ENCODE measurements around the gene USF2. TPM values are rescaled to one million over a fixed set of nuclear protein-coding genes. Genes with fewer than 3 reads are reported as not detected.

The USF2 gene
- polyA plus RNA-seq, 3 donors: 2.7 to 248 (median 5.0) TPM

GRCh38 chr19:35276706-35277281 is 8.0 kb downstream of the USF2 start:
- peaks cover 40% of the 10 kb centered on the region for H3K4me1 Mint-ChIP-seq
- H3K36me3 Mint-ChIP-seq: peaks cover 73 to 77% of the 10 kb centered on the region in 2 donors
- 95% methylated on average over 28 of the region's 28 CpGs for WGBS (ENCODE audit: insufficient coverage)

GRCh38 chr19:35278578-35279284 is 10.0 kb downstream of the USF2 start:
- H3K27me3 Mint-ChIP-seq (ENCODE audit: low read depth in 3 of 3): peaks cover 13 to 16% (median 14%) of the 10 kb centered on the region in 3 donors
- H3K4me2 ChIP-seq (replicated peaks; ENCODE audit: extremely low read depth, low read length, poor library complexity, severe bottlenecking): no peak overlapping the region
- H3K27me3 ChIP-seq (ENCODE audit: control insufficient read depth in 2 of 2, insufficient read depth in 2 of 2, low read length in 2 of 2): no peaks in the 10 kb centered on the region
- H3K79me2 ChIP-seq (ENCODE audit: insufficient read depth, low read length): no peaks in the 10 kb centered on the region
- intact Hi-C loops (cut with micrococcal nuclease): no loop called here
- DNase-seq: no peak
- peaks cover 50% of the 10 kb centered on the region for H4K20me1 ChIP-seq (ENCODE audit: insufficient read depth, low read length)
- peaks cover 48 to 63% of the 10 kb centered on the region in 2 donors for H3K36me3 ChIP-seq (replicated peaks in 1 of 2; ENCODE audit: control insufficient read depth in 1 of 2, insufficient read depth in 2 of 2, low read length in 2 of 2)
- WGBS (ENCODE audit: insufficient coverage): 97% methylated on average over 45 of the region's 45 CpGs
- H3K36me3 Mint-ChIP-seq: peaks cover 58 to 61% of the 10 kb centered on the region in 2 donors
- TF ChIP-seq, protein P1, sequence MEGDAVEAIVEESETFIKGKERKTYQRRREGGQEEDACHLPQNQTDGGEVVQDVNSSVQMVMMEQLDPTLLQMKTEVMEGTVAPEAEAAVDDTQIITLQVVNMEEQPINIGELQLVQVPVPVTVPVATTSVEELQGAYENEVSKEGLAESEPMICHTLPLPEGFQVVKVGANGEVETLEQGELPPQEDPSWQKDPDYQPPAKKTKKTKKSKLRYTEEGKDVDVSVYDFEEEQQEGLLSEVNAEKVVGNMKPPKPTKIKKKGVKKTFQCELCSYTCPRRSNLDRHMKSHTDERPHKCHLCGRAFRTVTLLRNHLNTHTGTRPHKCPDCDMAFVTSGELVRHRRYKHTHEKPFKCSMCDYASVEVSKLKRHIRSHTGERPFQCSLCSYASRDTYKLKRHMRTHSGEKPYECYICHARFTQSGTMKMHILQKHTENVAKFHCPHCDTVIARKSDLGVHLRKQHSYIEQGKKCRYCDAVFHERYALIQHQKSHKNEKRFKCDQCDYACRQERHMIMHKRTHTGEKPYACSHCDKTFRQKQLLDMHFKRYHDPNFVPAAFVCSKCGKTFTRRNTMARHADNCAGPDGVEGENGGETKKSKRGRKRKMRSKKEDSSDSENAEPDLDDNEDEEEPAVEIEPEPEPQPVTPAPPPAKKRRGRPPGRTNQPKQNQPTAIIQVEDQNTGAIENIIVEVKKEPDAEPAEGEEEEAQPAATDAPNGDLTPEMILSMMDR (IDR thresholded peaks at IDR 0.05): no peak
- no peak overlapping the region for H3K4me3 ChIP-seq (replicated peaks in 1 of 3; ENCODE audit: low read depth in 2 of 3, low read length in 3 of 3)
- no peak overlapping the region for H3K9ac ChIP-seq (ENCODE audit: insufficient read depth, low read length, poor library complexity, severe bottlenecking)
- H2AFZ ChIP-seq (ENCODE audit: insufficient read depth, low read depth, low read length, poor library complexity, severe bottlenecking): no peak overlapping the region
- H3K9me3 ChIP-seq (replicated peaks in 1 of 2; ENCODE audit: control insufficient read depth in 1 of 2, insufficient read depth in 1 of 2, low read length in 2 of 2): no peaks in the 10 kb centered on the region
- peaks cover 0 to 2% (median 0%) of the 10 kb centered on the region in 7 donors for H3K9me3 Mint-ChIP-seq
- no peak overlapping the region for H3K27ac ChIP-seq (ENCODE audit: low read depth in 1 of 2, low read length in 2 of 2)
- no peak overlapping the region for H3K27ac Mint-ChIP-seq
- peaks cover 38% of the 10 kb centered on the region for H3K4me1 Mint-ChIP-seq
- H3K4me3 Mint-ChIP-seq: no peak overlapping the region
- H3K4me1 ChIP-seq (ENCODE audit: control insufficient read depth in 1 of 2, insufficient read depth in 2 of 2, low read length in 2 of 2): peaks cover 24 to 35% of the 10 kb centered on the region in 2 donors

More at GRCh38 chr19:35276706-35277281, 8.0 kb downstream of the USF2 start:
- Mint-ChIP-seq H3K4me3 (no peak overlapping the region), H3K27me3 (ENCODE audit: low read depth in 3 of 3) (peaks cover 3 to 9% (median 3%) of the 10 kb centered on the region in 3 donors), H3K9me3 (peaks cover 0 to 2% (median 0%) of the 10 kb centered on the region in 7 donors), H3K27ac (peak overlapping the region in 4 of 7 donors; percentile 21 to 60 (median 38))
- no peaks in the 10 kb centered on the region for H3K27me3 ChIP-seq (ENCODE audit: control insufficient read depth in 2 of 2, insufficient read depth in 2 of 2, low read length in 2 of 2)
- intact Hi-C loops (cut with micrococcal nuclease): no loop called here
- peaks cover 32 to 41% of the 10 kb centered on the region in 2 donors for H3K4me1 ChIP-seq (ENCODE audit: control insufficient read depth in 1 of 2, insufficient read depth in 2 of 2, low read length in 2 of 2)
- no peak overlapping the region for H3K9ac ChIP-seq (ENCODE audit: insufficient read depth, low read length, poor library complexity, severe bottlenecking)
- TF ChIP-seq, protein P1 (IDR thresholded peaks at IDR 0.05): no peak
- peaks cover 4% of the 10 kb centered on the region for H3K79me2 ChIP-seq (ENCODE audit: insufficient read depth, low read length)
- no peak overlapping the region for H3K4me2 ChIP-seq (replicated peaks; ENCODE audit: extremely low read depth, low read length, poor library complexity, severe bottlenecking)
- H4K20me1 ChIP-seq (ENCODE audit: insufficient read depth, low read length): peaks cover 67% of the 10 kb centered on the region
- H3K27ac ChIP-seq (ENCODE audit: low read depth in 1 of 2, low read length in 2 of 2): no peak overlapping the region
- DNase-seq: no peak
- peaks cover 55 to 79% of the 10 kb centered on the region in 2 donors for H3K36me3 ChIP-seq (replicated peaks in 1 of 2; ENCODE audit: control insufficient read depth in 1 of 2, insufficient read depth in 2 of 2, low read length in 2 of 2)
- no peaks in the 10 kb centered on the region for H3K9me3 ChIP-seq (replicated peaks in 1 of 2; ENCODE audit: control insufficient read depth in 1 of 2, insufficient read depth in 1 of 2, low read length in 2 of 2)
- no peak overlapping the region for H3K4me3 ChIP-seq (replicated peaks in 1 of 3; ENCODE audit: low read depth in 2 of 3, low read length in 3 of 3)
- no peak overlapping the region for H2AFZ ChIP-seq (ENCODE audit: insufficient read depth, low read depth, low read length, poor library complexity, severe bottlenecking)
